Brain microvascular endothelial cell (primary cell): ENCODE data around the gene ALX3.

Experiments
- DNase-seq: peaks from one replicate; pipeline ENCODE4 v3.0.0-alpha.2; 2020
- H3K27ac ChIP-seq: fragments of 250-450 bp; sonication (Bioruptor Pico); 2 replicates; pipeline ENCODE4 v1.5.1; 2020; ENCODE audit warnings: mild to moderate bottlenecking, moderate library complexity
- H3K27me3 ChIP-seq: fragments of 250-450 bp; sonication (Bioruptor Pico); replicated peaks from 2 replicates; pipeline ENCODE4 v1.5.1; 2020; ENCODE audit warnings: mild to moderate bottlenecking
- H3K36me3 ChIP-seq: fragments of 250-450 bp; sonication (Bioruptor Pico); replicated peaks from 2 replicates; pipeline ENCODE4 v1.5.1; 2020; ENCODE audit warnings: mild to moderate bottlenecking
- H3K4me3 ChIP-seq: 2 replicates; pipeline ENCODE4 v1.5.1; 2011; ENCODE audit warnings: low read depth, mild to moderate bottlenecking, control low read depth, low read length, moderate library complexity
- CTCF ChIP-seq: IDR thresholded peaks from 2 replicates; pipeline ENCODE4 v1.5.1; 2011; ENCODE audit warnings: low read depth, mild to moderate bottlenecking, moderate library complexity, low read length, control low read depth, inconsistent platforms; ENCODE audit errors: missing control alignments
- in situ Hi-C: cut with HindIII; loops from 2 replicates; pipeline ENCODE4 v1.10.0; 2017; ENCODE audit warnings: low sequenced_read_pairs, low pct_ligation_motif_present

The ALX3 gene

GRCh38 chr1:110067479-110067892 lies 3.0 kb downstream of the ALX3 start:
- no peak overlapping the region for H3K27ac ChIP-seq
- peaks cover 56% of the 10 kb centered on the region for H3K27me3 ChIP-seq
- no peak for DNase-seq
- H3K4me3 ChIP-seq: no peak overlapping the region
- in situ Hi-C loops: no loop called here
- no peaks in the 10 kb centered on the region for H3K36me3 ChIP-seq
- TF ChIP-seq CTCF: no peak

- Histone ChIP-seq H3K36me3 (no peaks in the 10 kb centered on the region), H3K27ac (no peak overlapping the region), H3K27me3 (peaks cover 40% of the 10 kb centered on the region), H3K4me3 (no peak overlapping the region)
- in situ Hi-C loops: no loop called here
- no peak for TF ChIP-seq CTCF
- DNase-seq: no peak
Measured at GRCh38 chr1:110065841-110066240, 4.6 kb downstream of the ALX3 start.

GRCh38 chr1:110064576-110065337 lies 5.7 kb downstream of the ALX3 start:
- no peak overlapping the region for H3K4me3 ChIP-seq
- H3K27ac ChIP-seq: no peak overlapping the region
- no peaks in the 10 kb centered on the region for H3K36me3 ChIP-seq
- peaks cover 31% of the 10 kb centered on the region for H3K27me3 ChIP-seq
- TF ChIP-seq CTCF: no peak
- in situ Hi-C loops: no loop called here
- no peak for DNase-seq

- Histone ChIP-seq H3K36me3 (peaks cover 2% of the 10 kb centered on the region), H3K27ac (no peak overlapping the region), H3K27me3 (peaks cover 21% of the 10 kb centered on the region), H3K4me3 (no peak overlapping the region)
- TF ChIP-seq CTCF: no peak
- DNase-seq: no peak
- in situ Hi-C loops: no loop called here
Measured at GRCh38 chr1:110063781-110064180, 6.7 kb downstream of the ALX3 start.

GRCh38 chr1:110062612-110063011 lies 7.9 kb downstream of the ALX3 start:
- H3K36me3 ChIP-seq: peaks cover 8% of the 10 kb centered on the region
- no peak for TF ChIP-seq CTCF
- H3K27me3 ChIP-seq: peaks cover 11% of the 10 kb centered on the region
- no peak overlapping the region for H3K27ac ChIP-seq
- in situ Hi-C loops: no loop called here
- H3K4me3 ChIP-seq: no peak overlapping the region
- no peak for DNase-seq

- H3K4me3 ChIP-seq: no peak overlapping the region
- H3K27ac ChIP-seq: no peak overlapping the region
- in situ Hi-C loops: no loop called here
- H3K36me3 ChIP-seq: peaks cover 13% of the 10 kb centered on the region
- no peak for DNase-seq
- TF ChIP-seq CTCF: no peak
- H3K27me3 ChIP-seq: no peaks in the 10 kb centered on the region
Measured at GRCh38 chr1:110061341-110061740, 9.1 kb downstream of the ALX3 start.
